Measurements from ENCODE around the gene CDC42BPG. TPM values are rescaled to one million over a fixed set of nuclear protein-coding genes. Genes with fewer than 3 reads are reported as not detected.
A peak's percentile ranks its signal among the peaks of the same experiment; 100 is the strongest.

The CDC42BPG gene
- total RNA-seq, 1 experiment from 2014 or later, result 24.9 TPM

DNA sequence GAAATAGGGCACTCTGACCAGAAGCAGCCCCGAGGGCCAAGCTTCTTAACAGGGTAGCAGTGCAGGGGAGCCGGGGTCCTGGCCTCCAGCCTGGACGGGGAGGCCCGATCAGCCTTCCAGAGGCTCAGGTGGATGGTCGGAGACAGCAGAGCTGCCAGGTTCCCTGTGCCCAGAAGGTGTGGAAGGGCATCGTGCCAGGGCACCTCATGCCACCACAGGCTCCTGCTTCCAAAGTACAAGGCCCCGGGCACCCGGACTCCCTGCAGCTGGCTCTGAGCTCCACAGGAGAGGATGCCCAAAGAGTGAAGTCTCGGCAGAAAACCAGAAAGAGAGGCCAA lies 19.7 kb upstream of the CDC42BPG start:
- no peaks in the 10 kb centered on the region for H3K27me3 ChIP-seq (ENCODE audit: insufficient read depth, low read length)
- no peak overlapping the region for H3T11ph ChIP-seq (ENCODE audit: low read length)
- no peak overlapping the region for H3K4me3 Mint-ChIP-seq
- no peak overlapping the region for H2BK5ac ChIP-seq (ENCODE audit: insufficient read length, low read length)
- H3K4me2 ChIP-seq (ENCODE audit: insufficient read depth, insufficient read length, low read length), result no peak overlapping the region
- no peak overlapping the region for H3K56ac ChIP-seq (ENCODE audit: insufficient read length, low read depth, low read length)
- H3K27me3 Mint-ChIP-seq (ENCODE audit: low read depth), result no peaks in the 10 kb centered on the region
- no CpG with 5 or more reads among the region's 9 CpGs for whole genome bisulfite sequencing (ENCODE audit: extremely low coverage, insufficient read length, low lambda C conversion rate)
- TF ChIP-seq, protein P1, sequence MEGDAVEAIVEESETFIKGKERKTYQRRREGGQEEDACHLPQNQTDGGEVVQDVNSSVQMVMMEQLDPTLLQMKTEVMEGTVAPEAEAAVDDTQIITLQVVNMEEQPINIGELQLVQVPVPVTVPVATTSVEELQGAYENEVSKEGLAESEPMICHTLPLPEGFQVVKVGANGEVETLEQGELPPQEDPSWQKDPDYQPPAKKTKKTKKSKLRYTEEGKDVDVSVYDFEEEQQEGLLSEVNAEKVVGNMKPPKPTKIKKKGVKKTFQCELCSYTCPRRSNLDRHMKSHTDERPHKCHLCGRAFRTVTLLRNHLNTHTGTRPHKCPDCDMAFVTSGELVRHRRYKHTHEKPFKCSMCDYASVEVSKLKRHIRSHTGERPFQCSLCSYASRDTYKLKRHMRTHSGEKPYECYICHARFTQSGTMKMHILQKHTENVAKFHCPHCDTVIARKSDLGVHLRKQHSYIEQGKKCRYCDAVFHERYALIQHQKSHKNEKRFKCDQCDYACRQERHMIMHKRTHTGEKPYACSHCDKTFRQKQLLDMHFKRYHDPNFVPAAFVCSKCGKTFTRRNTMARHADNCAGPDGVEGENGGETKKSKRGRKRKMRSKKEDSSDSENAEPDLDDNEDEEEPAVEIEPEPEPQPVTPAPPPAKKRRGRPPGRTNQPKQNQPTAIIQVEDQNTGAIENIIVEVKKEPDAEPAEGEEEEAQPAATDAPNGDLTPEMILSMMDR (conservative IDR thresholded peaks at IDR 0.05), result no peak
- H4K91ac ChIP-seq (ENCODE audit: insufficient read length, low read depth, low read length), result peak overlapping the region; percentile 62
- no peaks in the 10 kb centered on the region for H3K9me3 ChIP-seq (ENCODE audit: control insufficient read depth, low read depth, low read length)
- H3K4me1 Mint-ChIP-seq, result peaks cover 15 to 28% of the 10 kb centered on the region in 2 experiments
- no peak overlapping the region for H3K18ac ChIP-seq (ENCODE audit: insufficient read length, low read depth, low read length)
- H2BK120ac ChIP-seq (ENCODE audit: low read depth, low read length, poor library complexity, severe bottlenecking), result no peak overlapping the region
- no peak overlapping the region for H4K5ac ChIP-seq (ENCODE audit: insufficient read length, low read depth, low read length)
- H2AFZ ChIP-seq (ENCODE audit: low read length), result no peak overlapping the region
- no peaks in the 10 kb centered on the region for H3K23me2 ChIP-seq (ENCODE audit: insufficient read length, low read depth, low read length, poor library complexity, severe bottlenecking)
- H3K9me3 Mint-ChIP-seq, result no peaks in the 10 kb centered on the region
- no peak overlapping the region for H2BK20ac ChIP-seq (ENCODE audit: low read depth, low read length, poor library complexity, severe bottlenecking)
- peaks cover 0 to 2% (median 1%) of the 10 kb centered on the region in 3 experiments; a peak in 3 of 7 replicates for H3K36me3 Mint-ChIP-seq (ENCODE audit: insufficient read depth in 1 of 3, low read depth in 3 of 3)
- no peak for DNase-seq
- no peak overlapping the region for H2BK12ac ChIP-seq (ENCODE audit: insufficient read length, low read depth, low read length)
- H3K27ac Mint-ChIP-seq, result peak overlapping the region in 1 of 3 experiments; percentile 40; a peak in 2 of 7 replicates
- no peaks in the 10 kb centered on the region for H4K20me1 ChIP-seq (ENCODE audit: control insufficient read depth, insufficient read depth, insufficient read length)
- H2AK5ac ChIP-seq (ENCODE audit: insufficient read length, low read length), result no peak overlapping the region
- no peaks in the 10 kb centered on the region; the same call in 1 of the 2 replicates for H3K4me1 ChIP-seq (ENCODE audit: insufficient read depth, low read length)
- no peaks in the 10 kb centered on the region for H3K79me2 ChIP-seq (ENCODE audit: insufficient read depth, low read length)
- no peak overlapping the region for H2BK15ac ChIP-seq (ENCODE audit: low read depth, low read length)
- no peak overlapping the region for H3K23ac ChIP-seq (ENCODE audit: insufficient read length, low read depth, low read length)
- H3K9ac ChIP-seq (ENCODE audit: extremely low read depth, insufficient read length, low read length), result no peak overlapping the region
- H4K8ac ChIP-seq (replicated peaks; ENCODE audit: insufficient read length, low read depth, low read length), result no peak overlapping the region
- H3K79me1 ChIP-seq (ENCODE audit: insufficient read depth, low read depth, low read length, poor library complexity, severe bottlenecking), result no peaks in the 10 kb centered on the region
- H3K27ac ChIP-seq (ENCODE audit: insufficient read length, low read depth, low read length), result no peak overlapping the region
- H3K4ac ChIP-seq (ENCODE audit: low read depth, low read length), result no peak overlapping the region
- H3K14ac ChIP-seq (ENCODE audit: insufficient read depth, low read length), result no peak overlapping the region
